IPS DF 6.9 (cell line): ENCODE measurements around the gene CCDC51.
"Not testable (repeated sequence)": the region's sequence is repeated elsewhere in the genome, so short reads cannot be mapped to it uniquely, and the experiment has no call there.

Source experiments
- DNase-seq: peaks from one replicate; pipeline ENCODE4 v3.0.0-alpha.2; 2013; ENCODE audit warnings: low read depth, low spot score
- H3K27ac ChIP-seq: one replicate; pipeline ENCODE4 v1.5.1; 2013; ENCODE audit warnings: low read length, control low read depth
- H3K27me3 ChIP-seq: 2 replicates; pipeline ENCODE4 v1.6.1; 2013; ENCODE audit warnings: mild to moderate bottlenecking, low read length; ENCODE audit not compliant: control insufficient read depth, insufficient read depth
- H3K36me3 ChIP-seq: 2 replicates; pipeline ENCODE4 v1.6.1; 2013; ENCODE audit warnings: low read length; ENCODE audit not compliant: control insufficient read depth, insufficient read depth
- H3K4me1 ChIP-seq: 2 replicates; pipeline ENCODE4 v1.6.1; 2013; ENCODE audit warnings: low read length; ENCODE audit not compliant: control insufficient read depth, insufficient read depth
- H3K4me3 ChIP-seq: 2 replicates; pipeline ENCODE4 v1.5.1; 2013; ENCODE audit warnings: mild to moderate bottlenecking, low read length
- H3K9me3 ChIP-seq: 2 replicates; pipeline ENCODE4 v1.6.1; 2013; ENCODE audit warnings: low read length, inconsistent platforms; ENCODE audit not compliant: control insufficient read depth, insufficient read depth
- WGBS: extraction: QIAGEN DNeasy Blood & Tissue Kit; methylation state at CpG from one replicate; pipeline ENCODE4 v1.1.7; 2013; ENCODE audit warnings: mixed read lengths, missing lambda C conversion rate; ENCODE audit not compliant: insufficient read length, insufficient coverage; 5-methylcytosine and 5-hydroxymethylcytosine counted together

CCDC51 gene

DNA sequence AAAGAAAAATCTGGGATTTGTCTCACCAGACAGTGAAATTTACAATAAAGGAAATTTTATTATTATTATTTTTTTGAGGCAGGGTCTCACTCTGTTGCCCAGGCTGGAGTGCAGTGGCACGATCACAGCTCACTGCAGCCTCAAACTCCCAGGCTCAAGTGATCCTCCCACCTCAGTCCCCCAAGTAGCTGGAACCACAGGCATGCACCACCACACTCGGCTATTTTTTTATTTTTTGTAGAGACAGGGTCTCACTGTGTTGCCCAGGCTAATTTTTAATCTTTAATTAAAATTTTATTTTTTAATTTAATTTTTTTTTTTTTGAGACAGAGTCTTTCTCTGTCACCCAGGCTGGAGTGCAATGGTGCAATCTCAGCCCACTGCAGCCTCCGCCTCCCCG, 34.1 kb upstream of the CCDC51 start:
- not testable (repeated sequence) for H3K4me1 ChIP-seq

DNA sequence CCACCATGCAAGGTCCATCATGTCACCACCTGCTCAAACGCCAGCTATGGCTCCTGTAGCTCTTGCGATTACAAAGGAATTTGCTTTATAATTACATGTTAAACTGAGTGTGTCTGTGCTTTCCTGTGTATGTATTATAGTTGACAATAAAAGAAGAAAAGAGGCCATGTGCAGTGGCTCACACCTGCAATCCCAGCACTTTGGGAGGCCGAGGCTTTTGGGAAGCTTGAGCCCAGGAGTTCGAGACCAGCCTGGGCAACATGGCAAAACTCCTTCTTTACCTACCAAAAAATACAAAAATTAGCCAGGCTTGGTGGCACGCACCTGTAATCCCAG, 33.7 kb upstream of the CCDC51 start:
- Histone ChIP-seq H3K27me3 (no peaks in the 10 kb centered on the region), H3K36me3 (peaks cover 10% of the 10 kb centered on the region), H3K9me3 (no peaks in the 10 kb centered on the region), H3K4me1 (peaks cover 8% of the 10 kb centered on the region), H3K4me3 (no peak overlapping the region), H3K27ac (no peak overlapping the region)
- no peak for DNase-seq
- WGBS = no CpG with 5 or more reads among the region's 5 CpGs

More for the DNA sequence above, 34.1 kb upstream of the CCDC51 start:
- H3K36me3 ChIP-seq, H3K27ac ChIP-seq, DNase-seq, H3K4me3 ChIP-seq, H3K9me3 ChIP-seq, H3K27me3 ChIP-seq: not testable (repeated sequence)
- WGBS = no CpG with 5 or more reads among the region's 4 CpGs

DNA sequence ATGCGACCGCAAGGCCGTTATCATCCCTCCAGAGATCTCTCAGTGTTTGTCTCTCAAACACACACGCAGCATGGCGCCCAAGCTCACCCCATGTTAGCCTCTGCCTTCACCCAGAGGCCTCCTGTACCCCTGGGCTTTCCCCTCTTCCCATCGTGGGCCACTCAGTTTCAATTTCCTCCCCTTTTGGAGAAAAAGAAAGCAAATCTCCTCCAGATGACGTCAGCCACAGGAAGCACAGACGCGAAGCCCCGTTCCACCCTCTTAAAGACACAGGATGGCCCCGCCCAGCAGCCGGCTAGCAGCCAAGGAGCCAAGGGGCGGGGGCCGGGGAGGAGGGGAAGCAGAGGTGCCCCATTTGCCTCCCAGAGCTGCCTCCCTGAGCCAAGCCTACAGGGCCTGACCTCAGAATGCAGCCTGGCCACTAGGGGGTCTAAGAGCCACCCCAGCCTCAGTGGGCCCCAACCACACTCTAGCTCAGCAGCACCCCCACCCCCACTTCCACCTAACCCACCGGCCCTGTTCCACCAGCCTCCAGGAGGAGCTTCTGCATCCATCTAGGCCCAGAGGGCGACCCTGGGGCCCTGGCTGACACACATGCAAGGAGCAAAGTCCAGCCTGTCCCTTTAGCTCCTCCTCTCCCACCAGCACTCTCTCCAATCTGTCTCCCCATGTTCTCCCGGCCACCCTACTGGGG, 33.2 kb upstream of the CCDC51 start:
- Histone ChIP-seq H3K4me1 (peaks cover 8% of the 10 kb centered on the region), H3K9me3 (no peaks in the 10 kb centered on the region), H3K27ac (no peak overlapping the region), H3K27me3 (no peaks in the 10 kb centered on the region), H3K4me3 (peak overlapping the region; percentile 69; the same call in 1 of the 2 replicates), H3K36me3 (peaks cover 15% of the 10 kb centered on the region)
- DNase-seq = peak; percentile 85
- WGBS = no CpG with 5 or more reads among the region's 17 CpGs

DNA sequence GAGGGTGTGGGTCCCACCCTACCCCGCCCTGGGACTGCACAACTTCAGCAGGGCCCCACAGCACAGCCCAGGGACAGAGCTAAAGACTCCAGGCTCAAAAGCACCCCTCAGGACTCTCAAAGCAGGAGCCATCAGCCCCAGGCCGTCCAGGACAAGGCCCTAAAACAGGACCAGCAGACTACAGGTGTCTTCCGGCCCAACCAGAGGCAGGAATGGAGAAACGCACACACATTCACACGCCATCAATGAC, 32.7 kb upstream of the CCDC51 start:
- H3K4me1 ChIP-seq = peaks cover 8% of the 10 kb centered on the region
- no peak for DNase-seq
- H3K27me3 ChIP-seq = no peaks in the 10 kb centered on the region
- H3K27ac ChIP-seq = no peak overlapping the region
- H3K36me3 ChIP-seq = peaks cover 15% of the 10 kb centered on the region
- no CpG with 5 or more reads among the region's 5 CpGs for WGBS
- H3K4me3 ChIP-seq = peak overlapping the region; percentile 69; the same call in 1 of the 2 replicates
- no peaks in the 10 kb centered on the region for H3K9me3 ChIP-seq

DNA sequence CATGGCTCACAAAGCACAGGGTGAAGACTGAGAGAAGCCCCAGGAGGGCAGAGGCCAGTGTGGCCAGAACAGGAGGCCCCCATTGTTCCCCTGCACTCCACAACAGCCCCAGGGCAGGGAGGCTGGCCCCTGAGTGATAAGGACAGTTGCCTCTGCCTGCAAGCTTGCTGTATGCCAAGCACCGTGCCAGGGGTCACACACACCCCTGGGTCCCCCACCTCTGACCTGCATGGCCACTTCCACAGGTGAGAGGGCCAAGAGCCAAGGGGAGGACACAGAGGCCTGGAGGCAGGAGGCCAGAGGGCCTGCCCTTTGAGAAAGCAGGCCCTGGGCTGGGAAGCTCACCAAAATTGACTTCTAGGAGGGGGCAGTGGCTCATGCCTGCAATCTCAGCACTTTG, 30.4 kb upstream of the CCDC51 start:
- H3K36me3 ChIP-seq = peaks cover 24% of the 10 kb centered on the region
- H3K27me3 ChIP-seq = no peaks in the 10 kb centered on the region
- peaks cover 9% of the 10 kb centered on the region for H3K4me1 ChIP-seq
- H3K4me3 ChIP-seq = no peak overlapping the region
- no peaks in the 10 kb centered on the region for H3K9me3 ChIP-seq
- no peak for DNase-seq
- no CpG with 5 or more reads among the region's 1 CpG for WGBS
- H3K27ac ChIP-seq = no peak overlapping the region

DNA sequence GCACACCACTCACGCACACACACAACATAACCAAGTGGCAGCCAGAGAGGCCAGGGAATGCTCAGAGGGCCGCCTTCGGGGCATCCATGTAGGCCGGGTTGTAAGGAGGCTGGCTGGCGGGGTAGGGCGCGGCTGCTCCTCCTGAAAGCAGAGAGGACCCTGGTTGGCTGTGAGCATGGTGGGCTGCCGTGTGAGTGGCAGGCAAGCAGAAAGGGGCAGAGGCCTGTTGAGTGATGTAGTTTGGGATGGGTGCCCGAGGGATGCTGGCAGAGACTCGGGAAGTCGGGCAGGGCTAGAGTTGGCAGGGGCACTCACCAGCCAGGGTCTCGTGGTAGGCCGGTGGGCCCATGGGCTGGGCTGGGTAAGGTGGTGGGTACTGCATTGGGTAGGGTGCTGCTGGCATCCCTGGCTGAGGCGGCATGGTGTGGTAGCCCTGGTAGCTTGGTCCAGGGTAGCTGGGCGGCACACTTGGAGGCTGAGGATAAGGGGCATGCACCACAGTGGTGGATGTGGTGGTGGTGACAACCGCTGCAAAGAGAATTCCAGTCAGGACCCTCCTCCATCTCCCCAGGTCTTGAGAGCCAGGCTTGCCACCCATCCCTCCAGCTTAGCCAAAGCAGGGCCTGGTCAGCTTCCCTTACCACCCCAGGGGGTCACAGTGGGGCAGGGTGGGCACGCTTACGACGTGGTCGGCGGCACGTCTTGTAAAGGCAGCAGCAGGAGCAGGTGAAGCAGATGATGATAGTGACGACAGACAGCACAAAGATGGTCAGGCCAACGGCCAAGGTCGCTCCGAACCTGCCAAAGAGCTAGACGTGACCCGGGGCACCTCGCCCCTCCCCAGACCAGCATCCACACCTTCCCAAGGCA, 29.4 kb upstream of the CCDC51 start:
- no peak overlapping the region for H3K27ac ChIP-seq
- no peaks in the 10 kb centered on the region for H3K9me3 ChIP-seq
- H3K27me3 ChIP-seq = no peaks in the 10 kb centered on the region
- no peak overlapping the region for H3K4me3 ChIP-seq
- peaks cover 28% of the 10 kb centered on the region for H3K36me3 ChIP-seq
- peaks cover 7% of the 10 kb centered on the region for H3K4me1 ChIP-seq
- DNase-seq = no peak
- WGBS = no CpG with 5 or more reads among the region's 29 CpGs

DNA sequence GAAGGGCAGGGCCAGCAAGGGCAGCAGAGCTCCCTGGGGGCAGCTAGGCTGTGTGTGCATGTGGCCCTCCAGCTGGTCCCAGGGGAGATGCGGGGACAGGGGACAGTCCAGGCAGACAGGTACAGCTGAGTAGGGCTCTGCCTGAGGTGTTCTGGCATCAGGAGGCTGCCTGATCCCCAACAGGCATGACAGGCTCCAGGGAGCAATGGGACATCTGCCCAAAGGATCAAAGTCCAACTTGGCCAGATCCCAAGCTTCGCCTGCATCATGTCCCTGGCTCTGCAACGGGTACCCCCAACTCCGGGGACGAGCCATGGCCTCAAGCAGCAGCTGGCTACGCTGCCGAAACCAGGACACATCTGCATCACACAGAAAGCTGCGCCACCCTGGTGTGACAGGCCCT, 28.4 kb upstream of the CCDC51 start:
- H3K4me3 ChIP-seq = no peak overlapping the region
- WGBS = no CpG with 5 or more reads among the region's 8 CpGs
- H3K27ac ChIP-seq = no peak overlapping the region
- no peak for DNase-seq
- H3K36me3 ChIP-seq = peaks cover 28% of the 10 kb centered on the region
- H3K9me3 ChIP-seq = no peaks in the 10 kb centered on the region
- peaks cover 7% of the 10 kb centered on the region for H3K4me1 ChIP-seq
- no peaks in the 10 kb centered on the region for H3K27me3 ChIP-seq

DNA sequence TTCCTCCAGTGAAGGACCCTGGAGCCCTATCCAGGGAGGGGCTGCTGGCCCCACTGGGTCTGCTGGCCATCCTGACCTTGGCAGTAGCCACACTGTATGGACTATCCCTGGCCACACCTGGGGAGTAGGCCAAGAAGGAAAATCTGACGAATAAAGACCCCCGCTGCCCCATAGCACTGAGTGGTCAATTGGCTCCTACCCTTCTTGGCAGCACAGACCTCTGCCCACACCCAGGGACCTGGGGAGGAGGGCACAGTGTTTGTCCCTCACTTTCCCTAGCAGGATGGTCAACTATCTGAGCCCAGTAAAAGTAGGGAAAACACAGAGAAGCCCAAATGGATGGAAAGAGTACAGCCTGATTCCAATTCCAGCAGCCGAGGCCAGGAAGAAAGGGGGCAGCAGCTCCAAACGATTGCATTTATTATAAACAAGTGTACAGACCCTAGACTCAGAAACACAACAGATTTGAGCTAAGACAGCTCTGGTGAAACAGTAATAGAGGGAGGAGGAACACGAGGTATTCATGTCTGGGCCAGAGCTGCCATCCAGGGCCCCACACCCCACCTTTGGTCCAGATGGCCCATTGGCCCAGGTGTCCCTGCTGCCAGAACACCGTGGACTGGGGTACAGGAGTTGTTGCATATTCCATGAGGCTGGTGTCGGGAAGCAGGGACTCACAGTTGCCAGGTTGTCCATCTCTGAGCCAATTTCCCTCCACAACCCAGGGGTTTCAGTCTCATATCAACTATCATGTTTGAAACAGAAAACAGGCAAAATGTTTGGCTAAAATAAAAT, 27.8 kb upstream of the CCDC51 start:
- H3K4me3 ChIP-seq = no peak overlapping the region

DNA sequence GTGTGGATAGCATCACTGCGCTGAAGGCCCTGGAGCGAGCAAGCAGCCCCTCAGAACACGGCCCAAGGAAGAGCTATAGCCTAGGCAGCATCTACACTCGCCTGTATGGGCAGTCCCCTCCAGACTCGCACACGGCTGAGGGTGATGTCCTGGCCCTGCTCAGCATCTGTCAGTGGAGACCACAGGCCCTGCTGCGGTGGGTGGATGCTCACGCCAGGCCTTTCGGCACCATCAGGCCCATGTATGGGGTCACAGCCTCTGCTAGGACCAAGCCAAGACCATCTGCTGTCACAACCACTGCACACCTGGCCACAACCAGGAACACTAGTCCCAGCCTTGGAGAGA, 27.2 kb upstream of the CCDC51 start:
- DNase-seq = no peak
- peaks cover 28% of the 10 kb centered on the region for H3K36me3 ChIP-seq
- H3K9me3 ChIP-seq = no peaks in the 10 kb centered on the region
- H3K27ac ChIP-seq = no peak overlapping the region
- no peak overlapping the region for H3K4me3 ChIP-seq
- no peaks in the 10 kb centered on the region for H3K27me3 ChIP-seq
- peaks cover 7% of the 10 kb centered on the region for H3K4me1 ChIP-seq
- WGBS = no CpG with 5 or more reads among the region's 9 CpGs

More for the DNA sequence above, 27.8 kb upstream of the CCDC51 start:
- no peak for DNase-seq
- Histone ChIP-seq H3K4me1 (peaks cover 7% of the 10 kb centered on the region), H3K27me3 (no peaks in the 10 kb centered on the region), H3K36me3 (peaks cover 28% of the 10 kb centered on the region), H3K27ac (no peak overlapping the region), H3K9me3 (no peaks in the 10 kb centered on the region)
- WGBS = no CpG with 5 or more reads among the region's 7 CpGs

DNA sequence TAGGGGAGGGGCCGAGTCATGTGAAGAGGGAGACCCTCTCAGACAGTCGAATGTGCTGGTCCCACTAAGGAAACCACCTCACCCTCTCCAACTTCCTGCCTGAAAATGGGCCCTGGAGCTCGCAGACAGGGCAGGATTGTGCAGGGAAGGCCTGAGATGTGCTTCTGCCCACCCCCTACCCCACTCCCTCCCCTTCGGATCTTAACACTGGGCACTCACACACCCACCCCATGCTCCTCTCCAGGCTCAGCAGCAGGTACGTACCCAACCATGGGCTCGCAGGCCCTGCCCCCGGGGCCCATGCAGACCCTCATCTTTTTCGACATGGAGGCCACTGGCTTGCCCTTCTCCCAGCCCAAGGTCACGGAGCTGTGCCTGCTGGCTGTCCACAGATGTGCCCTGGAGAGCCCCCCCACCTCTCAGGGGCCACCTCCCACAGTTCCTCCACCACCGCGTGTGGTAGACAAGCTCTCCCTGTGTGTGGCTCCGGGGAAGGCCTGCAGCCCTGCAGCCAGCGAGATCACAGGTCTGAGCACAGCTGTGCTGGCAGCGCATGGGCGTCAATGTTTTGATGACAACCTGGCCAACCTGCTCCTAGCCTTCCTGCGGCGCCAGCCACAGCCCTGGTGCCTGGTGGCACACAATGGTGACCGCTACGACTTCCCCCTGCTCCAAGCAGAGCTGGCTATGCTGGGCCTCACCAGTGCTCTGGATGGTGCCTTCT, 26.6 kb upstream of the CCDC51 start:
- no CpG with 5 or more reads among the region's 19 CpGs for WGBS
- Histone ChIP-seq H3K9me3 (no peaks in the 10 kb centered on the region), H3K27ac (no peak overlapping the region), H3K4me1 (peaks cover 7% of the 10 kb centered on the region), H3K27me3 (no peaks in the 10 kb centered on the region), H3K4me3 (no peak overlapping the region), H3K36me3 (peaks cover 28% of the 10 kb centered on the region)
- no peak for DNase-seq
